ENCODE results near the gene PROB1. TPM values are rescaled to one million over a fixed set of nuclear protein-coding genes. Genes with fewer than 3 reads are reported as not detected.

Gene PROB1
- polyA plus RNA-seq, 1 of the 3 experiments (the other 2 are of a cell fraction) = 0.44 TPM

- TF ChIP-seq REST (IDR thresholded peaks at IDR 0.05; ENCODE audit: low read depth, low read length) (no peak), JUND (IDR thresholded peaks at IDR 0.05) (no peak), FOXM1 (IDR thresholded peaks at IDR 0.05; ENCODE audit: low read depth) (no peak), FOXJ3 (CRISPR knock-in tag; IDR thresholded peaks at IDR 0.05) (no peak), TAF1 (IDR thresholded peaks at IDR 0.05; ENCODE audit: borderline replicate concordance, low read depth, low read length) (no peak), GABPA (IDR thresholded peaks at IDR 0.05; ENCODE audit: low read depth) (no peak), RAD21 (IDR thresholded peaks at IDR 0.05; ENCODE audit: low read length) (no peak), TCF12 (IDR thresholded peaks at IDR 0.05) (no peak), POLR2AphosphoS5 (IDR thresholded peaks at IDR 0.05; ENCODE audit: low read depth, low read length) (no peak), EP300 (IDR thresholded peaks at IDR 0.05; ENCODE audit: borderline replicate concordance in 1 of 2, low read depth in 1 of 2, low read length in 1 of 2) (no peak), CHD2 (IDR thresholded peaks at IDR 0.05; ENCODE audit: low read length, partially characterized antibody) (no peak)
These were observed 36.8 kb upstream of the PROB1 start (continued) for GRCh38 chr5:139431706-139432105.

GRCh38 chr5:139430015-139430414 is 35.1 kb upstream of the PROB1 start:
- Histone ChIP-seq H3K27me3 (ENCODE audit: insufficient read depth) (no peaks in the 10 kb centered on the region), H3K9me3 (no peaks in the 10 kb centered on the region), H2AFZ (ENCODE audit: low read depth) (no peak overlapping the region), H3K27ac (ENCODE audit: low read depth in 2 of 2, low read length in 1 of 2) (no peak overlapping the region), H3F3A (replicated peaks; ENCODE audit: insufficient read depth) (peaks cover 17% of the 10 kb centered on the region), H3K9ac (no peak overlapping the region), H4K20me1 (ENCODE audit: insufficient read depth) (no peaks in the 10 kb centered on the region), H3K4me2 (no peak overlapping the region), H3K79me2 (ENCODE audit: insufficient read depth) (no peaks in the 10 kb centered on the region), H3K4me3 (ENCODE audit: low read depth in 2 of 2, low read length in 1 of 2) (no peak overlapping the region), H3K4me1 (ENCODE audit: control insufficient read depth in 1 of 2, insufficient read depth in 2 of 2, low read depth in 1 of 2, low read length in 1 of 2) (peaks cover 8 to 9% of the 10 kb centered on the region in 2 experiments; a peak in 3 of 4 replicates), H3K36me3 (replicated peaks in 1 of 2; ENCODE audit: control insufficient read depth in 1 of 2, insufficient read depth in 2 of 2, low read length in 1 of 2) (peaks cover 7 to 42% of the 10 kb centered on the region in 2 experiments), H3K9me2 (no peaks in the 10 kb centered on the region)
- CTCF ChIA-PET = interaction anchor here (1.6 kb wide), 1 partner anchor 84 kb away, joined by 8 read pairs; no protein-coding TSS in a partner anchor
- no peak for DNase-seq
- no peak for TF ChIP-seq CHD2 (IDR thresholded peaks at IDR 0.05; ENCODE audit: low read length, partially characterized antibody)
- TF ChIP-seq JUND (IDR thresholded peaks at IDR 0.05) = no peak
- no peak for TF ChIP-seq EZH2phosphoT487 (IDR thresholded peaks at IDR 0.05; ENCODE audit: borderline replicate concordance, low read depth)
- TF ChIP-seq IRF3 (IDR thresholded peaks at IDR 0.05; ENCODE audit: low read depth, low read length) = no peak
- TF ChIP-seq SMC3 (IDR thresholded peaks at IDR 0.05; ENCODE audit: low read depth, low read length) = no peak
- no peak for TF ChIP-seq FOXJ3 (CRISPR knock-in tag; IDR thresholded peaks at IDR 0.05)
- no peak for TF ChIP-seq SIN3A (IDR thresholded peaks at IDR 0.05; ENCODE audit: borderline replicate concordance, low read depth, low read length)
- no peak for TF ChIP-seq USF2 (IDR thresholded peaks at IDR 0.05; ENCODE audit: borderline replicate concordance, low read depth, low read length)
- no peak for TF ChIP-seq MEF2A (IDR thresholded peaks at IDR 0.05; ENCODE audit: borderline replicate concordance, low read depth)
- no peak for TF ChIP-seq PBX3 (IDR thresholded peaks at IDR 0.05)
- no peak for TF ChIP-seq RAD21 (IDR thresholded peaks at IDR 0.05; ENCODE audit: low read length)
- TF ChIP-seq NFIC (IDR thresholded peaks at IDR 0.05; ENCODE audit: borderline replicate concordance) = no peak
- TF ChIP-seq EP300 (IDR thresholded peaks at IDR 0.05; ENCODE audit: borderline replicate concordance in 1 of 2, low read depth in 1 of 2, low read length in 1 of 2) = no peak
- no peak for TF ChIP-seq RCOR1 (IDR thresholded peaks at IDR 0.05; ENCODE audit: low read length)
- POLR2A ChIA-PET = interaction anchor here (1.4 kb wide), 1 partner anchor 9 kb away, joined by 6 read pairs; the partner anchor contains the start of gene DNAJC18
- 92% methylated on average over 2 of the region's 2 CpGs for WGBS (ENCODE audit: low lambda C conversion rate)

Measured in SK-N-SH (cell line).